SK-N-MC (cell line): Measurements from ENCODE around the gene ZNF497.

Experiments
- DNase-seq: peaks from one replicate; pipeline ENCODE4 v3.0.0-alpha.2; 2011; ENCODE audit warnings: low read depth, low spot score
- H3K27ac ChIP-seq: fragments of 200-600 bp; sonication (generic); 2 replicates; pipeline ENCODE4 v1.5.1; 2016; ENCODE audit warnings: mixed run types
- H3K36me3 ChIP-seq: fragments of 200-600 bp; sonication (generic); 2 replicates; pipeline ENCODE4 v1.6.1; 2017; ENCODE audit warnings: antibody characterized with exemption, low read length, mixed read lengths; ENCODE audit not compliant: insufficient read depth
- H3K4me3 ChIP-seq: fragments of 200-600 bp; sonication (generic); 2 replicates; pipeline ENCODE4 v1.5.1; 2016
- H3K9ac ChIP-seq: fragments of 200-600 bp; sonication (generic); 2 replicates; pipeline ENCODE4 v1.8.0; 2017; ENCODE audit warnings: mixed run types, mixed read lengths; ENCODE audit not compliant: insufficient read length
- H3K9me3 ChIP-seq: fragments of 200-600 bp; sonication (generic); 2 replicates; pipeline ENCODE4 v1.6.1; 2017; ENCODE audit warnings: low read depth, mild to moderate bottlenecking, antibody characterized with exemption, low read length, moderate library complexity, mixed read lengths
- EZH2 ChIP-seq: fragments of 200-600 bp; sonication (generic); IDR thresholded peaks from one replicate; pipeline ENCODE4 v1.6.1; 2017; ENCODE audit warnings: antibody characterized with exemption
- FOXP2 ChIP-seq: optimal IDR thresholded peaks from 2 replicates; pipeline ENCODE3; 2011; ENCODE audit warnings: mild to moderate bottlenecking, moderate library complexity; ENCODE audit not compliant: insufficient read depth; ENCODE audit errors: extremely low read length, control extremely low read depth
- POLR2AphosphoS5 ChIP-seq: IDR thresholded peaks from 2 replicates; pipeline ENCODE4 v1.6.1; 2012; ENCODE audit warnings: mild to moderate bottlenecking, low read depth, low read length, borderline replicate concordance

The ZNF497 gene

GRCh38 chr19:58400916-58401839 lies 38.6 kb upstream of the ZNF497 start:
- no peaks in the 10 kb centered on the region for H3K36me3 ChIP-seq
- peak overlapping the region; percentile 98 for H3K4me3 ChIP-seq
- TF ChIP-seq POLR2AphosphoS5 (peak; percentile 96), EZH2 (no peak), FOXP2 (peak; percentile 87)
- H3K27ac ChIP-seq, result peak overlapping the region; percentile 77; the same call in 1 of the 2 replicates
- DNase-seq, result peak; percentile 94
- H3K9me3 ChIP-seq, result no peaks in the 10 kb centered on the region
- peak overlapping the region; percentile 83 for H3K9ac ChIP-seq

- no peak for TF ChIP-seq EZH2
- TF ChIP-seq POLR2AphosphoS5, result no peak
- no peak for TF ChIP-seq FOXP2
- no peak for DNase-seq
- Histone ChIP-seq H3K9ac (no peak overlapping the region), H3K27ac (0 out of 2 replicates have a peak overlapping the region, but pooled peaks have one; percentile 19), H3K4me3 (peak overlapping the region; percentile 68), H3K36me3 (no peaks in the 10 kb centered on the region; the same call in 1 of the 2 replicates), H3K9me3 (no peaks in the 10 kb centered on the region)
Measured at GRCh38 chr19:58400316-58400915, 37.9 kb upstream of the ZNF497 start.

GRCh38 chr19:58399903-58400302 lies 37.4 kb upstream of the ZNF497 start:
- no peak overlapping the region for H3K9ac ChIP-seq
- H3K27ac ChIP-seq, result no peak overlapping the region
- no peak overlapping the region for H3K4me3 ChIP-seq
- DNase-seq, result no peak
- H3K9me3 ChIP-seq, result no peaks in the 10 kb centered on the region
- TF ChIP-seq EZH2 (no peak), POLR2AphosphoS5 (no peak), FOXP2 (no peak)
- H3K36me3 ChIP-seq, result peaks cover 3% of the 10 kb centered on the region

- TF ChIP-seq EZH2, result no peak
- no peak for TF ChIP-seq POLR2AphosphoS5
- TF ChIP-seq FOXP2, result no peak
- no peaks in the 10 kb centered on the region for H3K9me3 ChIP-seq
- peaks cover 16% of the 10 kb centered on the region for H3K36me3 ChIP-seq
- DNase-seq, result no peak
- H3K27ac ChIP-seq, result no peak overlapping the region
- no peak overlapping the region for H3K9ac ChIP-seq
- H3K4me3 ChIP-seq, result no peak overlapping the region
Measured at GRCh38 chr19:58398545-58398944, 36.0 kb upstream of the ZNF497 start.

- no peak overlapping the region for H3K9ac ChIP-seq
- no peak overlapping the region for H3K4me3 ChIP-seq
- TF ChIP-seq FOXP2 (no peak), EZH2 (no peak), POLR2AphosphoS5 (no peak)
- no peak overlapping the region for H3K27ac ChIP-seq
- no peaks in the 10 kb centered on the region for H3K9me3 ChIP-seq
- no peak for DNase-seq
- H3K36me3 ChIP-seq, result peaks cover 21% of the 10 kb centered on the region
Measured at GRCh38 chr19:58398087-58398486, 35.5 kb upstream of the ZNF497 start.

- no peaks in the 10 kb centered on the region for H3K9me3 ChIP-seq
- peaks cover 26% of the 10 kb centered on the region for H3K36me3 ChIP-seq
- H3K4me3 ChIP-seq, result no peak overlapping the region
- no peak for DNase-seq
- H3K9ac ChIP-seq, result no peak overlapping the region
- no peak for TF ChIP-seq EZH2
- TF ChIP-seq FOXP2, result no peak
- TF ChIP-seq POLR2AphosphoS5, result no peak
- no peak overlapping the region for H3K27ac ChIP-seq
Measured at GRCh38 chr19:58397533-58398037, 35.0 kb upstream of the ZNF497 start.

GRCh38 chr19:58396691-58397532 lies 34.4 kb upstream of the ZNF497 start:
- Histone ChIP-seq H3K9ac (no peak overlapping the region), H3K9me3 (no peaks in the 10 kb centered on the region), H3K36me3 (peaks cover 33% of the 10 kb centered on the region), H3K27ac (no peak overlapping the region), H3K4me3 (no peak overlapping the region)
- no peak for DNase-seq
- TF ChIP-seq EZH2 (no peak), FOXP2 (no peak), POLR2AphosphoS5 (no peak)
